Adrenal gland (tissue), 12 donors: Measurements from ENCODE around the gene SLC25A47. TPM values are rescaled to one million over a fixed set of nuclear protein-coding genes. Genes with fewer than 3 reads are reported as not detected.
A peak's percentile ranks its signal among the peaks of the same experiment; 100 is the strongest.

Experiments used
- DNase-seq, 7 donors: peaks; one replicate each; pipeline ENCODE4 v3.0.0-alpha.2; 2019 to 2020
- H3K27ac ChIP-seq, 5 donors: fragments of 200-600 bp; sonication (generic) in 4 of 5; 1 replicate in 3 of 5; 2 replicates in 2 of 5; pipeline versions ENCODE4 v1.5.1 to v1.8.0; 2016 to 2020; ENCODE audit warnings: mild to moderate bottlenecking in 1 of 5
- H3K27me3 ChIP-seq: fragments of 200-600 bp; 2 replicates; pipeline ENCODE4 v1.8.0; 2021
- H3K36me3 ChIP-seq, 2 donors: fragments of 200-600 bp; replicated peaks in 1 of 2; 1 replicate in 1 of 2; 2 replicates in 1 of 2; pipeline versions ENCODE4 v1.5.1 to v1.8.0; 2018 to 2022
- H3K4me1 ChIP-seq, 2 donors: fragments of 200-600 bp; replicated peaks in 1 of 2; 1 replicate in 1 of 2; 2 replicates in 1 of 2; pipeline versions ENCODE4 v1.5.1 to v1.8.0; 2018 to 2021
- H3K4me3 ChIP-seq, 4 donors: fragments of 200-600 bp; sonication (generic) in 3 of 4; one replicate each; pipeline ENCODE4 v1.5.1; 2016 to 2018
- H3K9me3 ChIP-seq, 3 donors: fragments of 200-600 bp; sonication (generic) in 1 of 3; replicated peaks in 1 of 3; 1 replicate in 2 of 3; 2 replicates in 1 of 3; pipeline versions ENCODE4 v1.5.1 to v1.8.0; 2016 to 2021
- CTCF ChIP-seq, 6 experiments: fragments of 450-650 bp in 4 of 6; fragments of 200-600 bp in 2 of 6; sonication (generic) in 1 of 6; IDR thresholded peaks; 1 replicate in 5 of 6; 2 replicates in 1 of 6; pipeline versions ENCODE4 v1.5.1 to v1.8.0; 2016 to 2021; ENCODE audit warnings: antibody characterized with exemption in 6 of 6, mild to moderate bottlenecking in 2 of 6, moderate library complexity in 1 of 6
- POLR2A ChIP-seq, 2 donors: fragments of 450-650 bp; IDR thresholded peaks; one replicate each; pipeline ENCODE4 v1.6.1; 2017; ENCODE audit warnings: antibody characterized with exemption in 2 of 2, mild to moderate bottlenecking in 2 of 2, moderate library complexity in 1 of 2
- WGBS, 4 donors: extraction: QIAGEN DNeasy Blood & Tissue Kit in 2 of 4; methylation state at CpG; one replicate each; pipeline versions ENCODE4 v1.1.5 to v1.1.7; 2013 to 2017; 5-methylcytosine and 5-hydroxymethylcytosine counted together
- intact Hi-C, 2 donors: fragments of 100-400 bp; cut with DNase I; formaldehyde crosslinking; loops; one replicate each; pipeline versions ENCODE4 v1.14.1 to v1.15.0; 2022 to 2023
- polyA plus RNA-seq, 3 donors: library from polyadenylated mRNA; stranded (reverse); fragments of 200-250 nt in 2 of 3; fragments of 350-450 nt in 1 of 3; fragmentation: Illumina TruSeq in 1 of 3; extraction: RNeasy Lipid Tissue Mini Kit (QIAGEN cat#74804) in 1 of 3; gene quantifications; one replicate each; pipeline ENCODE4 v1.2.3, GENCODE V29; 2013 to 2014
- total RNA-seq, 9 donors: library from RNA; depleted of rRNA in 4 of 9; stranded (reverse); fragments of >200 nt in 4 of 9; fragments of 120-200 nt in 1 of 9; fragmentation: NEBNext Ultra II Directional in 1 of 9; extraction: Animal tissue kit (Norgen Biotek cat#: 25700) in 1 of 9; gene quantifications; one replicate each; pipeline versions ENCODE4 v1.1.0 to v1.2.4, GENCODE V29; 2013 to 2023
- donor health status: healthy with polysubstance abuse.
- donor health status: Bipolar disorder and iron deficiency.
- donor health status: DM: yes; HTN: yes; CAD: no.
- donor health status: DM: no; HTN: no; CAD: no.
- donor health status: DM: no; HTN: no; CAD: no.
- donor health status: DM: yes; HTN: yes; CAD: no.

The SLC25A47 gene
- total and polyA plus RNA-seq, 12 donors = 0.07 to 0.28 (median 0.14) TPM; not detected in 9

- peak; percentile 70 to 90 (median 85) for DNase-seq
- intact Hi-C loops = loop anchor here (5.0 to 10.0 kb wide), 2 partner anchors 70 to 77 kb away; partner anchors contain the start of gene WDR25 (in 1 of the 2)
These were observed 18.3 kb upstream of the SLC25A47 start for GRCh38 chr14:100304825-100305323.

DNA sequence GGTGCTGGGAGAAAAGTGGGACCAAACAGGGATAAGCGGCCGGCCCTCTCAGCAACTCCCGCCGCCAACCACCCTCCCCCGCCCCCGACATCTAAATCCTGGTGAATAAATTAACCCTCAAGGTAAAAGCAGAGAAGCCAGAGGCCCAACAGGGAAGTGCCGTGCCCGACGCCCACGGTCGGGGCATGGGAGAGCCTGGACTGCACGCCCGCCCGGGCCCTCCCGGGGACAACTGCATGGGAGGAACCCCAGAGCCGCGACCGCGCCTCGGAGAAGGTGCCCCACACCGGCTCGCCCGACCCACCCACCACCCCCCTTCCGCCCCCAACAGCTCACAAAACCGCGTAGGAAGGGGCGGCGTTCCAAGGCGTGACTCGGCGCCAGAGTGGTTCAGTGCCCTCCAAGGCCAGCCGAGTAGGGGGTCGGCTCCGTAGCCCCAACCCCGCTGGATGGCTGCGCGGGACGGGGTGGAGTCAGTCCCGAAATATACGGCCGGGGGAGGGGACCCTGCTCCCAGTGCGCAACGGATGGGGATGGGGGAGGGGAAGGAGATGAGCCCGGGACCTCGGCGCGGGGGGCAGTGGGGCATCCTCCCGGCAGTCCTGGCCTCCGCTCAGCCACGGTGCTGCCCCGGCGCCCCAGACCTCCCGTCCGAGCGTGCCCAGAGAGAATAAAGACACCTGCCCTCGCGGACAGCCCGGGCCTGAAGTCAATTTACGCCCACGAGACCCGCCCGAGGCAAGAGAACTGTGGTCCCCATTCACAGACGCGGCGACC is 17.6 kb upstream of the SLC25A47 start:
- no peaks in the 10 kb centered on the region for H3K27me3 ChIP-seq
- intact Hi-C loops = loop anchor here in 1 of 2 donors (10.0 kb wide), 1 partner anchor 69 kb away; the partner anchor contains the start of gene WDR25
- H3K9me3 ChIP-seq = no peaks in the 10 kb centered on the region
- DNase-seq = peak in 6 of 7 donors; percentile 56 to 71 (median 61)
- H3K4me3 ChIP-seq = peak overlapping the region; percentile 5 to 91 (median 73)
- TF ChIP-seq CTCF (IDR thresholded peaks at IDR 0.05) = no peak
- TF ChIP-seq POLR2A (IDR thresholded peaks at IDR 0.05) = peak in 1 of 2 donors; percentile 18
- H3K36me3 ChIP-seq = no peaks in the 10 kb centered on the region
- peaks cover 26 to 37% of the 10 kb centered on the region in 2 donors for H3K4me1 ChIP-seq
- peak overlapping the region; percentile 65 to 92 (median 90) for H3K27ac ChIP-seq
- 0 to 2% (median 1%) methylated on average over 11 to 65 of the region's 65 CpGs for WGBS, 4 donors

More at GRCh38 chr14:100304825-100305323, 18.3 kb upstream of the SLC25A47 start:
- WGBS, 4 donors = 6 to 23% (median 9%) methylated on average over 9 to 23 of the region's 23 CpGs
- Histone ChIP-seq H3K9me3 (no peaks in the 10 kb centered on the region), H3K4me3 (peak overlapping the region in 2 of 4 donors; percentile 70 to 76), H3K4me1 (peaks cover 26 to 37% of the 10 kb centered on the region in 2 donors), H3K27ac (peak overlapping the region; percentile 52 to 92 (median 90)), H3K27me3 (no peaks in the 10 kb centered on the region), H3K36me3 (no peaks in the 10 kb centered on the region)
- TF ChIP-seq CTCF (IDR thresholded peaks at IDR 0.05) (no peak), POLR2A (IDR thresholded peaks at IDR 0.05) (peak in 1 of 2 donors; percentile 52)

- H3K4me3 ChIP-seq = peak within 1 kb of the TSS; percentile 40 to 91 (median 82)
- no peaks in the 10 kb centered on the region for H3K27me3 ChIP-seq
- H3K9me3 ChIP-seq = no peaks in the 10 kb centered on the region
- H3K4me1 ChIP-seq = peaks cover 26 to 37% of the 10 kb centered on the region in 2 donors
- no peaks in the 10 kb centered on the region for H3K36me3 ChIP-seq
- peak within 1 kb of the TSS; percentile 65 to 92 (median 90) for H3K27ac ChIP-seq
- 0 to 1% methylated on average over 123 to 130 of the region's 131 CpGs; no CpG with 5 or more reads in 2 of the 4 donors for WGBS, 4 donors
- DNase-seq = peak; percentile 84 to 94 (median 89)
- TF ChIP-seq POLR2A (IDR thresholded peaks at IDR 0.05) (peak; percentile 47 to 92), CTCF (IDR thresholded peaks at IDR 0.05) (no peak)
- intact Hi-C loops = loop anchor here in 1 of 2 donors (10.0 kb wide), 1 partner anchor 68 kb away; the partner anchor contains the start of gene WDR25
These were observed 16.8 kb upstream of the SLC25A47 start, which contains the start of gene SLC25A29 for GRCh38 chr14:100306101-100306997. Gene SLC25A29 (minus strand): TSS chr14:100306444. CDS start chr14:100306232, 212 bp downstream.
